Inflammatory macrophage treated with lipopolysaccharide for 1 hour (primary cell): ENCODE results near the gene SLC9A3.
"Not testable (repeated sequence)": the region's sequence is repeated elsewhere in the genome, so short reads cannot be mapped to it uniquely, and the experiment has no call there.

ENCODE experiments used
- DNase-seq, 2 donors: peaks; one replicate each; pipeline ENCODE4 v3.0.0-alpha.2; 2020 to 2022

Gene SLC9A3

DNA sequence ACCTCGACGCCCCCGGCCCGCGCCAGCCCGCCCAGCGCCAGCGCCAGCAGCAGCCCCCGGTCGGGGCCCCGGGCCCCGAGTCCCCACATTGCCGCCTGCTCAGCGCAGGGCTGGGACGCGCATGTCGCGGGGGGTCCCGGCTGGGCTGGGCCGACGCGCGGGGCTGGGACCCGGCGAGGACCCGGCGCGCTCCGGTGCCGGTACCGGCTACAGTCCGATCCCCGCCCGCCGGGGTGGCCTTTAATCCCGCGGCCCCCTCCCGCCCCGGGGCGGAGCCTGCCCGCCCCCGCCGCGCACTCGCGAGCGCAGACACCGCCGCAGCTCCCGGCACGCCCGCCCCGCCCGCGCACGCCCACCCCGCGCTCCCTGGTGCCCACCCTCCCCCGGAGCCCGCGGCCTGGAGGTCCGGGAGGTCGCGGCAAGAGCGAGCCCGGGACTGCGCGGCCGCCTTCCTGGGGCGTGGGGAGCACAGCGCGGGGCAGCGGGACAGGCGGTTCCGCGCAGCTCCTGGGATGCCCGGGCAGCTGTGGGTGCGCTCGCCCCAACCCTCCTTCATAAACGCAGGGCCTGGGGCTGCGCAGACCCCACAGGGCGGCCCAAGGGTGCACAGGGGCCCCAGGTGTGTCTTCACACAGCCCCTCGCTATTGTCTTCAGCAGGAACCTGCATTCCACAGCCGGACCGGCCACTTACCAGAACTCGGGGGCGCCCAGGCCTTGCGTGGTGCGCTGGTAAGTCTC is at the start of gene SLC9A3:
Gene SLC9A3 (minus strand): TSS at position 216 of the 739 bp plus-strand sequence.
- DNase-seq, result no peak

DNA sequence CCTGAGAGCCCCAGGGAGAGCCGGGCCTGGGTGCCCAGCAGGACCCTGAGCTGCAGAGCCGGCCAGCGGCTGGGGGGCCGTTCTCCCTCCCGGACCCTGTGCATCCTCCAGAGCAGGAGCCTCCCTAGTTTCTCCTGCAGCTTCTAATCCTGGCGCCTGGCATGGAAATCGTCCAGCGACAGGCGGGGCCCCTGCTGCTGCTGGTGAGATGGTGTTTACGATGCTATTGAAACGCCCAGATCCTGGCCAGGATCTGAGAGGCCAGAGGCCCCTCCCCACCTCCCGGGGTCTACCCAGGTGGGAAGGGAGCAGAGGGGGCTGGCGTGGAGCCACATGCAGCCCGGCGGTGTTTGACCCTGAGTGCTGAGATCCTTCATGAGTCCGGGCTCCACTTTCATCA is 49.7 kb upstream of the SLC9A3 start:
- no peak for DNase-seq

DNA sequence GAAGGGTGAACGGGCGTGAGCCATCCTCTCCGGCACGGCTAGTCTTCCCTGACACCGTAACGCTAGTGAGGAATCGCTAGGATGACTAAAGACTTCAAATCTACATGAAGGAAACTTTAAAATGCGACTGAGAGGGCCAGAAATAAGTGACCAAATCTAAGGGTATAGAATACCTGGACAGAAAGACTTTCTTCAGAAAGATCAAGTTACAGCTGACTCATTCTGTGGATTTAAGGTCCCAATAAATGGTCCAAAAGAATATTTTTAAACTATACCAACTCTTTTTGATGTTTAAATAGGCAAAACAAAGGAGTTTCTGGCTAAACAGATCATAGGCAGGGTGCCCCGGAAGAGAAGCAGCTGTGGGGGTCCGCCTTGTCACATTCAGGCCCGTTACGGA is 49.0 kb upstream of the SLC9A3 start:
- DNase-seq, result no peak

DNA sequence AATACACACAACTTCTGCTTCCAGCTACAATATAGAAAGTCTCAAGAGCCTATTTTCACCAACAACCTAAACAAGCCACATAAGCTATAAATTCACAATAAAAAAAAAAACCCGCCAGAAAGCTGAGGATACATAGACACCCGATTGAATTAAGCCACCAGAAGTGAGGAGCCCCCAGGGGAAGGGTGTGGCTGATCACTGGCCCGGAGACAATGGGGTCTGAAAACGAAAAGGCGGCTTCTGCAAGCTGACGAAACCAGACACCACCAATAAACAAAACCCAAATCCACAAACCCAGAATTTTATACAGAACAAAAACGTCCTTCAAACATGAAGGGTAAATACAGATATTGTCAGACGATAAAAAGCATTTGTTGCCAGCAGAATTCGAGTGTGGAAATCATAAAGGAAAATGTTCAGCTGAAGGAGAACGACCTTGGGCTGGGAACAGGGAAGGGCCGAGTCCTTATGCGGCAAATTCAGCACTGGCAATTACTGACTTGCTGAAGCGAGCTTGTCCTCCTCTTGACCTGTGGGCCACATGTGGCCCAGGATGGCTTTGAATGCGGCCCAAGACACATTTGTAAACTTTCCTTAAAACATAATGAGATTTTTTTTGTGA is 48.3 kb upstream of the SLC9A3 start:
- no peak for DNase-seq

GRCh38 chr5:571791-572190 is 47.5 kb upstream of the SLC9A3 start:
- DNase-seq, result no peak

DNA sequence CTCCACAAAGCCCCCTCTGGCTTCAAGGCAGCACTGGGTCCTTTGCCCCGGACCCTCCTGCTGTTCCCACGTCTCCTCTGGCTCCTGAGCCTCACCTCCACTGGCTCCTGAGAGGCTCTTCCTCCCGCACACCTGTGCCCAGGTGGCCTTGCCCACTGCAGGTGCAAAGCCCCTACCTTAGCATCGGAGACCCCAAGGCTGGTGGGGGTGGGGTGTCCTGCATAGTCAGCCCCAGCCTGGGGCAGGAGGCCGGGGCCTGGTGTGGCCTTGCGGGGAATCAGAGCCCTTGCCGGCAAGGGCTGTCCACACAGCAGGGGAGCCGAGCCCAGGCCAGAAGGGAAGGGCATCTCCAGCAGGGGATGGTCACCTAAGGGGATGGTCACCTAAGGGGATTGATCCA is 46.6 kb upstream of the SLC9A3 start:
- no peak for DNase-seq

GRCh38 chr5:570446-570845 is 46.2 kb upstream of the SLC9A3 start:
- no peak for DNase-seq

DNA sequence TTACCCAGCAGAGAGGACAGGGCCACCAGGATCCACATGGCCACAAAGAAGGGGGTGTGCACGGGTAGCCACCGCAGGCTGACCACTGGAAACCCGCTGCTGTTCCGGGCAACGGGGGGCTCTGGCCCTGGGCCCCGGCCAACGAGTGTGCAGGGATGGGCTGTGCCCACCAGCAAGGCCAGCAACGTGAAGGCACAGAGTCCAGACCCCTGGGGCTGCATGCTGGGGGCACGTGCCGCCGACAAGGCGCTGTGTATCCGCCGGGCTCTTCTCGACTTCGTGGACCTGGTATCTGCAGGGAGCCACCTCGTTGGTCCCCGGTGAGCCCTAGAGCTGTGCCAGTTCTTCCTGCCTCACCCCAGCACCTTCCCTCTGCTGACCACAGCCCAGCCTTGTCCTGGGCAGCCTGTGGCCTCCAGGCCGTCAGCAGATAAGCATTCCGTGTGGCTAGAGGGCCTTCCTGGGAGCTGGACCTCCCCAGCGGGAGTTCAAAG is 45.7 kb upstream of the SLC9A3 start:
- no peak for DNase-seq

DNA sequence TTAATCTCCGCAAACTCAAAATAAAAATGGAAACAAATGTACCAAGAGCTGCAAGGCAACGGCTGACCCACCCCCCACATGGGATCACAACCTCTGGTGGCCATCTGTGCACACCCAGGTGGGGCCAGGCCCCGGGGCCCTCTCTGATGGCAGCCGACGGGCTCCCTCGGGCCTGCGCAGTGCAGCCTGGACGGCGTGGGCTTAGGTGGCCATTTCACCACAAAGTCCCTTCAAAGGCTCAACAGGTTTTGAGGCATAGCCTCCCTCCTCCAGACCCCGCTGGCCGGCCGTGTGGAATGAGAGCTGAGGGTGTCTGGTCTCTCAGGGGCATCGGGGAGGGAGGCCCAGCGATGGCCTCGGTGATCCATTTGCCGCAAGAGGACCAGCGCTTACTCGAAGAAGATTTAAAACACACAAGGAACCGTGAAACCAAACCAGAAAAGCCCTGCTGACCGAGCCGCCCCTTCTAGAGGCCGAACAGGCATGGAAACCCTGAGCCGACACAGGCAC is 45.2 kb upstream of the SLC9A3 start:
- no peak for DNase-seq

- no peak for DNase-seq
Measured at GRCh38 chr5:568809-569208, 44.6 kb upstream of the SLC9A3 start.

DNA sequence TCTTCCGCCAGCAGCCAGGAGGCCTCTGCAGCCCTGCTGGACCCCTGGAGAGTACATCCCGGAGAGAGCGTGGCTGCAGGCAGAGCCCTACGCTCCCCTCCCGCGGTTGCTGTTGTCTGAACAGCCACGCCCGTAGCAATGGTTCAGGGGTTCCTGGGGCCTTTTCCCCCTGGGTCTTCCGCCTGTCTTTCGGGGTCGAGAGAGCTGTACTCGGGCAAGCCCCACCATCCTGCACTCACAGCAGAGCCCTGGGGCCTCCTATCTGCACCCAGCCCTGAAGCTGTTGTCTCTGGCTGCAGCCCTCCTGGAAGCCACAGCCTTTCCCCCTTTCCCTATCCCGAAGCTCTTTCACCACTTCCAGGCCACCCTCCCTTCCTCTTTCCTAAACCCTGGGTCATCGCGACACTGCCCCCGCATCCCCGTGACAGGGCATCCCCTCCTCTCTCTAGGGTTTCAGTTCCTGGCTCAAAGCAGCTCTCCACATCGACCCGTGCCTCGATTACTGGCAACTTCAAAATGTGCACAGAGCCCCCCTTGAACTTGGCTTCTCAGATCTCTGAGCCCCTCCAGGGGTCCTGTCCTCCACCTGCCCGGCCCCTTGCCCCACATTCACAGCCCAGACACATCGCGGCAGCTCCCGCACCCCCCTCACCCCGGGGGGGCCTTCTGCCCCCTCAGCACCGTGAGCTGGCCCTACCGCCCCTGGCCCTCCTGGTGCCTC is 44.0 kb upstream of the SLC9A3 start:
- DNase-seq, result peak; percentile 9 to 45

- DNase-seq, result no peak
Measured at GRCh38 chr5:567664-568060, 43.4 kb upstream of the SLC9A3 start.

GRCh38 chr5:566636-567309 is 42.5 kb upstream of the SLC9A3 start:
- DNase-seq, result no peak

DNA sequence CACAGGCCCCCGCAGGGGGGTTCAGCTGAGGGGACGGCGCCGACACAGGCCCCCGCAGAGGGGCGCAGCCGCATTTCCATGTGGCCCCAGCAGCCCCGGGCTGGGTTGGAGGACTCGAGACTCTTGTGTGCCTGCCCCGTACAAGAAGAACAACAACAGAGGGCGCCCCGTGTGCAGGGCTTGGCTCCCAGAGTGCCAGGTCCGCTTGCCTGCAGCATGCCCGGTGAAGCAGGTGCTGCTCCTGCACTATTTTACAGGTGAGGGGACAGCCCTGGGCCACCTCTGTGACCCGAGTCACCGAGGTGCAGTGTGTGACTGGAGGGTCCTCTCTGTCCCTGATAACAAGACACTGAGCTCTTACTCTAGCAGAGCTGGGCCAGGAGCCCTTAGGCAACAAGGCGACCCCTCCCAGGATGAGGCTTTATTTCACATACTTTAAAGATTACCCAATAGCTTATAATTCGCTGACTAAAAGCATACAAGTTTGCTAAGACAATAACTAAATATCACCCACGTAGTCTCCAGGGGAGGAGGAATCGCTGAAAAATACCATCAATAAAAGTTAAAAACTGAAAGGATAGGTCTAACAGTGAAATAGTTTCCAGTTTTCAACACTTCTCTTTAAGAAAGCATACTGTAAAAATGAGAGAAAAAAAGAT is 41.7 kb upstream of the SLC9A3 start:
- no peak for DNase-seq

GRCh38 chr5:561408-561807 is 37.2 kb upstream of the SLC9A3 start:
- no peak for DNase-seq

- DNase-seq, result no peak
Measured at GRCh38 chr5:560792-561166, 36.5 kb upstream of the SLC9A3 start.

DNA sequence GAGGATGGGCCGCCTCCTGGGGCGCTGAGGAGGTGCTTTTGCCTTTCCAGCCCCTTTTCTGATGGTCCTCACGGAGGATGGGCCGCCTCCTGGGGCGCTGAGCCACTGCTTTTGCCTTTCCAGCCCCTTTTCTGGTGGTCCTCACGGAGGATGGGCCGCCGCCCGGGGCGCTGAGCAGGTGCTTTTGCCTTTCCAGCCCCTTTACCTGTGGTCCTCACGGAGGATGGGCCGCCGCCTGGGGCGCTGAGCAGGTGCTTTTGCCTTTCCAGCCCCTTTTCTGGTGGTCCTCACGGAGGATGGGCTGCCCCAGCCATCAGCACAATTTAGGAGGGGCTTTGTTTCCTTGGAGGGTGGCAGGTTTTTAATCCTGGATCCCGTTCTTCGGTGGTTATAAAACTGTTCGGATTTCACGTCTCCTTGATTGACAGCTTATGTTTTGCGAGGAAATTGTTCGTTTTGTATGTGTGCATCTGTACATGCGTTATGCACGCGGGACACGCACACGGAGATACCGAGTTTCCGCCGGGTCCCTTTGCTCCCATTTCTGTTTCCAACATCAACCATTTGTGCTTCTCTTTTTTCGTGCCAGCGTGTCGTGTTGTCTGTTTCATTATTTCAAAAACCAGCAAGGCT is 34.7 kb upstream of the SLC9A3 start:
- DNase-seq, result no peak

GRCh38 chr5:558326-558725 is 34.1 kb upstream of the SLC9A3 start:
- no peak for DNase-seq

DNA sequence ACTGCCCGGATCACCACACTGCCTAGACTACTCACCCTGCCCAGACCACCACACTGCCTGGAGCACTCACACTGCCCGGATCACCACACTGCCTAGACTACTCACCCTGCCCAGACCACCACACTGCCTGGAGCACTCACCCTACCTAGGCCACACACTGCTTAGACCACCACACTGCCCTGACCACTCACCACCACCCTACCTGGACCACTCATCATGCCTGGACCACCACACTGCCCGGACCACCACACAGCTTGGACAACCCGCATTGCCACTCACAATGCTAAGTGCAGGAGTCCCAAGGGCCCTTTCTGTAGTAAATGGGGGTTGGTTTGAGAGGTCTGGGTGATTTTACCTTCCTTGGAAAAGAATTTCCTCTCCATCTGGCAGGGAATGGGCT is 33.7 kb upstream of the SLC9A3 start:
- DNase-seq, result not testable (repeated sequence)

DNA sequence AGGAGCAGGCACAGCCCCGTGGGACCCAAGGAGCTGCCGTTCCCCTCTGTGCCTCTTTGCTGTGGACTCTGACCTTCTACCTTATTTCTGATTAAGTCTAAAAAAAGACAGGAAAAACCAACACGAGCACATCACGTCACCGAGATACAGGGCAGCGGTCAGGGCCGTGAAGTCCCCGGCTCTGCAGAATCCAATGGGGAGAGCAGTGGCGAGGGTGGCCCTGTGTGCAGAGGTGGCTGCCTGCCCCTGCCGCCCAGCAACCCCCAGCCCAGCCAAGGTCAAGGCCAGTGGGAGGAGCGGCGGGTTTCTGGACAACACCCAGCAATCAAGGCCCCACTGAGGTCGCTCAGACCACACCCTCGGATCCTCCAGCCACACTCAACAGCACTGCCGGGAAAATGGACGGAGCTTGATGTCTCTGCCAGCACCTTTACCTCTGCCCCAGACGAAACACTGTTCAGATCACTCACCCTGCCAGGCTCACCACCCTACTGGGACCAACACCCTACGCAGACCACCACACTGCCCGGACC is 32.7 kb upstream of the SLC9A3 start:
- no peak for DNase-seq

DNA sequence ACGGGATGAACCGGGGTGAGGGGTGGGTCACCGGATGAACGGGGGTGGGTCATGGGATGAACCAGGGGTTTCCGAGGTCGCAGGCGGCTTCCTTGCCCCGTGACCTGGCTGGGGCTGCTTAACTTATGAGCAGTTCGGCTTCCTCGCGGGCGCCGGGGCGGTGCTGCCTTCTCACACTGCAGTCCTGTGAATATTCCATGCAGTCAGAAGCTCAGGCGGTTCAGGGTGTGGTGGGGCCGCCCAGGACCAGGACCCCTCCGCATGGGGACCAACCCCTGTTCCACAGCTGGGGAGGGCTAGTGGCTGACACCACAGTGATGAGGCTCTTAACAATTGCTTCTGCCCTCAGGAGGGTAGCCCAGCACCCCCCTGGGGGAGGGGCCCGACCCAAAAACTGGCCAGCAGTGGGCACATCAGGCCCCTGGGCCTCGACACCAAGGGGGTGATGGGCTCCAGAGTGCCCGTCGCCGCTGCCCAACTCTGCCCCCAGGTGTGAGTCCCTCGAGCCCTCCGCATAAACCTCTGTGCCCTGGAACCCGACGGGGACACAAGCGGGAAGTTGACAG is 30.9 kb upstream of the SLC9A3 start:
- DNase-seq, result no peak
